Smooth muscle cell of the brain vasculature (primary cell): ENCODE data around the gene ARHGAP23.

Source experiments
- DNase-seq: peaks from one replicate; pipeline ENCODE4 v3.0.0-alpha.2; 2012; ENCODE audit warnings: low read depth, low spot score

Gene ARHGAP23, protein sequence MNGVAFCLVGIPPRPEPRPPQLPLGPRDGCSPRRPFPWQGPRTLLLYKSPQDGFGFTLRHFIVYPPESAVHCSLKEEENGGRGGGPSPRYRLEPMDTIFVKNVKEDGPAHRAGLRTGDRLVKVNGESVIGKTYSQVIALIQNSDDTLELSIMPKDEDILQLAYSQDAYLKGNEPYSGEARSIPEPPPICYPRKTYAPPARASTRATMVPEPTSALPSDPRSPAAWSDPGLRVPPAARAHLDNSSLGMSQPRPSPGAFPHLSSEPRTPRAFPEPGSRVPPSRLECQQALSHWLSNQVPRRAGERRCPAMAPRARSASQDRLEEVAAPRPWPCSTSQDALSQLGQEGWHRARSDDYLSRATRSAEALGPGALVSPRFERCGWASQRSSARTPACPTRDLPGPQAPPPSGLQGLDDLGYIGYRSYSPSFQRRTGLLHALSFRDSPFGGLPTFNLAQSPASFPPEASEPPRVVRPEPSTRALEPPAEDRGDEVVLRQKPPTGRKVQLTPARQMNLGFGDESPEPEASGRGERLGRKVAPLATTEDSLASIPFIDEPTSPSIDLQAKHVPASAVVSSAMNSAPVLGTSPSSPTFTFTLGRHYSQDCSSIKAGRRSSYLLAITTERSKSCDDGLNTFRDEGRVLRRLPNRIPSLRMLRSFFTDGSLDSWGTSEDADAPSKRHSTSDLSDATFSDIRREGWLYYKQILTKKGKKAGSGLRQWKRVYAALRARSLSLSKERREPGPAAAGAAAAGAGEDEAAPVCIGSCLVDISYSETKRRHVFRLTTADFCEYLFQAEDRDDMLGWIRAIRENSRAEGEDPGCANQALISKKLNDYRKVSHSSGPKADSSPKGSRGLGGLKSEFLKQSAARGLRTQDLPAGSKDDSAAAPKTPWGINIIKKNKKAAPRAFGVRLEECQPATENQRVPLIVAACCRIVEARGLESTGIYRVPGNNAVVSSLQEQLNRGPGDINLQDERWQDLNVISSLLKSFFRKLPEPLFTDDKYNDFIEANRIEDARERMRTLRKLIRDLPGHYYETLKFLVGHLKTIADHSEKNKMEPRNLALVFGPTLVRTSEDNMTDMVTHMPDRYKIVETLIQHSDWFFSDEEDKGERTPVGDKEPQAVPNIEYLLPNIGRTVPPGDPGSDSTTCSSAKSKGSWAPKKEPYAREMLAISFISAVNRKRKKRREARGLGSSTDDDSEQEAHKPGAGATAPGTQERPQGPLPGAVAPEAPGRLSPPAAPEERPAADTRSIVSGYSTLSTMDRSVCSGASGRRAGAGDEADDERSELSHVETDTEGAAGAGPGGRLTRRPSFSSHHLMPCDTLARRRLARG (N-terminal part only)

GRCh38 chr17:38428112-38428642 lies at the start of gene ARHGAP23:
Gene ARHGAP23, plus strand, starts transcription at chr17:38428464. Its CDS starts 22 bp downstream, at chr17:38428486.
- no peak for DNase-seq

- no peak for DNase-seq
Observed at GRCh38 chr17:38379448-38379847, 48.8 kb upstream of the ARHGAP23 start.

GRCh38 chr17:38395090-38395489 lies 33.2 kb upstream of the ARHGAP23 start:
- no peak for DNase-seq

DNA sequence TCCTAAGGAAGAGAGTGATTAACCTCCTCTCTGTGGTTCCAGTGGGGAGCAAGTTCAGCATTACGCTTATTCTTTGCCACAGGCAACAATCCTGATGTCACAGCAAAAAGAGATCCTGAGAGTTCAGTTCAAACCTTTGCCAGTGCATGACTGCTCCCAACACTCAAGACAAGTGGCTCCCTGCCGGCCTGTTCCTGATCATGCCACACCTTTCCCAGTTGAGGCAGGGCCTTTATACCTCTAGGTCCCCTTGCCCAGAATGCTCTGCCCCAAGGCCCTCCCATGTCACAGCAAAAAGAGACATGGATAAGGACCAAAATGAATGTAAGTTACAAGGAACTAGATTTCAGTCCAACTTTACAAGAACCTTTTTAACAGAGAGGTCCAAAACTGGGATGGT lies 31.0 kb upstream of the ARHGAP23 start:
- no peak for DNase-seq

- no peak for DNase-seq
Observed at GRCh38 chr17:38400286-38400685, 28.0 kb upstream of the ARHGAP23 start.

DNA sequence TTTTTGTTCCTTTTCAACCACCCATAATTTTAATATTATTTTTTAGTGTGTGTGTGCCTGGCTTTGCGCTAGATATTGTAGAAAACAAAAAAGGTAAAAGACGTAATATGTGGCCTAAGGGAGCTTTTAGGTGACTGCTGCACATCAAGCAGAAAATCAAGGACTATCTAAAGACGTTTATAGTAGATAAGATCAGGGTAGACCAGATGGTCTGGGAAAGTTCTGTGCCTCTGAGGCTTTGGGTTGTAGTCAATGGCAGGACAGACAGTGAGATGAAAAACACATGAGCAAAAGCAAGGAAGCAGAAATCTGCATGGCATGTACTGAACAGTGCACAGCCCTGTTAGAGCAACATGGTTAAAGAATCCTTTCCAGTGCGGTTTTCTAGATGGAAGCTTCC lies 26.8 kb upstream of the ARHGAP23 start:
- DNase-seq, result no peak

GRCh38 chr17:38402897-38403296 lies 25.4 kb upstream of the ARHGAP23 start:
- no peak for DNase-seq

DNA sequence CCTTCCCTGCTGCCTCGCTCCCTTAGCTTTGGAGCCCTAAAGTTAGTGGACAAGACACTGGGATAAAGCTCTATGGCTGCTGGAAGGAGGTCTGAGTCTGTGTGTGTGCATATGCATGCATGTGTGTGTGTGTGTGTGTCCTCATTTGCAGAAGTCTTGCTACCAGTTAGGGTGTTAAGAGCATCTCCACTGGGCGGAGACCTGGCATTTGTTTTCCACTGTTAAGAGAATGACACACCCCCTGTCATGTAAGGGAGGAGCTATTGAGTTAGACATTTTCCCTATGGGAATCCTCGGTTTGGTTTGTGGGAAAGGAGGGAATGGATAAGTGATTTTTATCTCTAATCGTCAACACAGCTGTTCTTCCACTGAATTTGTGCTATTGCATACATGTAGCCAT lies 24.8 kb upstream of the ARHGAP23 start:
- DNase-seq, result no peak

GRCh38 chr17:38404174-38404943 lies 23.9 kb upstream of the ARHGAP23 start:
- DNase-seq, result no peak

GRCh38 chr17:38405654-38406053 lies 22.6 kb upstream of the ARHGAP23 start:
- DNase-seq, result no peak

DNA sequence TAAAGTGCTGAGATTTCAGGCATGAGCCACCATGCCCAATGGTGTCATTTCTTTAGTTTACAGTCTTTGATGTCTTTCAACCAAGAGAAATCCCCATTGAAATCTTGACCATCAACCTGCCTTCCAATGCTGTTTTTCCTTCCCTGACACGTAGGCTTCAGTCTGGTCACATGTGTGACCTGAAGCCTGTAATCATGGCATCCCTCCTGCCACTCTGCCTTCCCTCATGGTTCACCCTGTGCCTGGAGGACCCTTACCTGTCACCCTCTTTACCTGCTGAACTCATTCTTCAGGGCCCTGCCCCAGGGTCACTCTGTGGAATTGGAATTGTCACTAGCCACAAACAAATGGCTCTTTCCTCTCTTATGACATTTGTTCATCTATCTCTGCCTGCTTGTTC lies 18.1 kb upstream of the ARHGAP23 start:
- no peak for DNase-seq

DNA sequence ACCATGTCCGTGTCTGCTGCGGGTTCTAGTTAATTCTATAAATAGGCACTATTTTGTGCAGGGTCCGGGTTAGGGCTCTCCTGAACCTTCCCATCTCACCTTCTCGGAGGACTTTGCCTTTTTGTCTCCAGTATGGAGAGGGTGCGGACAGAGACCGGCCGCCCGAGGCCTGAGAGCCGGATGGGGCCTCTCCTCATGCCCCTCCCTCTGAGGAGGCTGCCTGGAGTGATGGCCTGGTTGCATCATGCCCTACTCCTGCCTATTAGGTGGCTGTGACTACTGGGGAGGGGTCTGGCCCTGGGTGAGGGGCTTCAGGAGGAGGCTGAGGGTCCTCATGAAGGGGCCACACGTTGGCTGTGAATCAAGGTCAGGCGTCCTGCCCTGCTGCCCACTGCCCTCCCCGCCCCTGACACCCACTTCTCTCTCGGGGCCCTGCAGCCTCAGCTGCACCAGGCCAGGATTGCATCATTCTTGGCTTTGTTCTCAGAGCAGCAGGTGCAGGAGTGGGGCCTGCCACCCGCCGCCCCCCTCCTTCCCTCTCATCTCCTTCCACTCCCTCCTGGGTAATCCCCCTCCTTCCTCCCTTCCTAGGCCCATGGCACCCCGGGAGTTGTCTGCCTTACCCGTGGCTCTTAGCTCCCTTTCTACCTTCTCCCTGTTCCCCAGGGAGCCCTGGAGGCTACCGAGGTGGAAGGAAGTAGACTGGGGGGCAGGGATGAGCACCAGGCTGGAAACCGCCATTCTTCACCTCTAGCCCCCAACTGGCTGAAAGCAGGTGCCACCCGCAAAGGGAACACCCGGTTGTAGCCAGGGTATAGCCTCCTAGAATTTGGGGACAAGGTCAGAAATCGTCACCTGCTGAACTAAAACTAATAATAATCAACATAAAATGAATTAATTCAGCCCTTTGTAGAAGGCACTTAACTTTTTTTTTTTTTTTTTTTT lies 12.7 kb upstream of the ARHGAP23 start:
- DNase-seq, result no peak

DNA sequence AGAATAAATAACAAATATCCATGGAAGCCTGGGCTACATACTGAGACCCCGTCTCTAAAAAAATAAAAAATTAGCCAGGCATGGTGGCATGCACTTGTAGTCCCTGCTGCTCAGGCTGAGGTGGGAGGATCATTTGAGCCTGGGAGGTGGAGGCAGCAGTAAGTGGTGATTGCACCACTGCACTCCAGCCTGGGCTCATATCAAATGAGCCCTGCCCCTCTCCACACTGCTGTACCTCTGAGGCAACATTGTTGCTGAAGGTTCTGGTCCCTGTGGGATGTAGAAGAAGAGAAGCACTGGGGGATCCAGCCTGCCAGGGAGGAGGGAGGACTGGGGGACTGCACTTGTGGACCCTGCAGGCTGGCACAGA lies 11.4 kb upstream of the ARHGAP23 start:
- DNase-seq, result no peak

DNA sequence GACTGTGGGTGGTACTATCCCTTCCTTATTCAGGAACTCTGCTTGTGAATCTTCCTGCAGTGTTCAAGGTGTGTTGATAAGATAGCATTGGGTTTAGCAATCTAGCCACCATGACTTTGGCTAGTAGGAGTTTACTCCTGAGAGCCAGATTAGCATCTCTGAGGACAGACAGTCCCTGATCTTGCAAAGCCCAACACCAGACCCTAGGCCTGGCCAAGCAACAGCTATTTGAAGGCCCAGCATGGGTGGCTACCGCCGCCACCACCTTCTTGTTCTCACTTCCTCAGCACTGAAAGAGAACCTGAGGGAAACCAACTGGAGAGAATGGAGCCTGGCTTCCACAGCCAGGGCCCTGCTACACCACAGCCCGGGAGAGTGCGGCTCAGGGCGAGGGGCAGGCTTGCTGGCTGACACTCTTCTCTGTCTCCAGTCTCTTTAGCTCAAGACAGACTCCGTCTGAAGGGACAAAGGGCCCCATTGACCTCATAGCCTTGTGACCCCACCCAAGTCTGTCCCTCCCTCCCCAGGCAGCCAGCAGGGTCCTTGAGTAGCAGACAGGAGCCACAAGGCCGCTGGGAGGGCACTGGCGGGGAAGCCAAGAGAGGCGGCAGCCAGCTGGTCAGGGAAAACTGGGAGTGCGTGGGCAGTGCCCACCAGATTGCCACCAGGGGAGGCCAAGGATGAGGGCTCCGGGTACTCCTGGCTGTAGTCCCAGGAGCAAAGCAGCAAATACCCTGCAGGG lies 10.9 kb upstream of the ARHGAP23 start:
- DNase-seq, result no peak

GRCh38 chr17:38418062-38418692 lies 10.1 kb upstream of the ARHGAP23 start:
- DNase-seq, result no peak

- DNase-seq, result no peak
Observed at GRCh38 chr17:38418693-38419507, 9.4 kb upstream of the ARHGAP23 start.

DNA sequence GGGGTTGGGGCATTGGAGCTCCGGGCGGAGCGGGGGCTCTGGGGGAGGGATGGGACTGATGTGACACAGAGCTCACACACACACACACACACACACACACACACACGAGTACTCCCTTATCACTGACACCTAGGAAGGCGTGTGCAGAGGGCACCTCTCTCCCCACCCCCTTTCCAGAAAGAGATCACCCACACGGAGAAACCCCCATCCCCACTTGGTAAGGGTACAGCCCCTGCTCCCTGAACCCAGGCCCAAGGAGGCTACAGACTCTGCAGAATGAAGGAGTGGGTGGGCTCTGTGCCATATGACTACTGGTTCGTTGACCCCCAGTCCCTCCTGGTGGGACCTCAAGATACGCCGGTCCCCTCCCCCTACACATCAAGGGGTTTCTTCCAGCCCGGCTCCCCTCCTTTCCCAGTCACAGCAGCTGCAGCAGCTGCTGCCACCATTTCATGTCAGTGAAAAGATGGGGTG lies 8.7 kb upstream of the ARHGAP23 start:
- no peak for DNase-seq
